Stimulated activated CD4-positive, alpha-beta T cell treated with anti-CD3 and anti-CD28 coated beads, TNF-alpha, amount 100 ng/mL, for 4 hours (primary cell): Measurements from ENCODE around the gene DENND1C.

Experiments
- DNase-seq, 3 experiments: peaks; one replicate each; pipeline ENCODE4 v3.0.0-alpha.2; 2020; ENCODE audit warnings: low read depth in 3 of 3

The DENND1C gene

GRCh38 chr19:6424939-6425731 lies 56.5 kb downstream of the DENND1C start:
- peak; percentile 96 to 99 (median 99) for DNase-seq

GRCh38 chr19:6424195-6424938 lies 57.2 kb downstream of the DENND1C start, which contains the start of gene KHSRP:
Gene KHSRP, minus strand, starts transcription at chr19:6424811. Its CDS starts 110 bp downstream, at chr19:6424701.
- no peak for DNase-seq

GRCh38 chr19:6423499-6424194 lies 57.9 kb downstream of the DENND1C start:
- DNase-seq, result no peak

GRCh38 chr19:6421075-6422014 lies 60.2 kb downstream of the DENND1C start:
- DNase-seq, result no peak

- DNase-seq, result no peak
These were observed 63.0 kb downstream of the DENND1C start for GRCh38 chr19:6418562-6418932.

- no peak for DNase-seq
These were observed 63.6 kb downstream of the DENND1C start for GRCh38 chr19:6417713-6418561.
